NCI-H2227 treated with DMSO at 0.1 percent for 48 hours (cell line): Measurements from ENCODE around the gene EFNA5.
"Not testable (repeated sequence)": the region's sequence is repeated elsewhere in the genome, so short reads cannot be mapped to it uniquely, and the experiment has no call there.

Experiments used
- DNase-seq: peaks from one replicate; lab custom pipeline; 2025; lab: John Stamatoyannopoulos, UW

Gene EFNA5

DNA sequence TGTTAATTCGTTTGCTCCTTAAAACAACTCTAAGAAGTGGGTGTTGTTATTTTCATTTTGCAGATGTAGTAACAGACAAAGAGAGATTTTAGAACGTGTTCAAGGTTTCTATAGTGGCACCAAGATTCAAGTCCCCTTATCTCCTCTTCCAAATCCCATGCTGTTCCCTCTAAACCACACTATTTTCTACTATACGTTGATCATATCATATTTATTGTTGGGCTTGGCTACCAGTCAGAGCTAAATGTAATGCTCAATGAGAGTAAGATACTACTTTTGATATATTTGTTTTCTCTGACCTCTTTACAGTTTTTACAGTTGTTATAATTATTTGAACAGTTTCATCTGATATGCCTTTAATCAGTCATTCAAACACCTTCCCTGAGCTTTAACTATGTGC is 212.9 kb downstream of the EFNA5 start:
- no peak for DNase-seq

DNA sequence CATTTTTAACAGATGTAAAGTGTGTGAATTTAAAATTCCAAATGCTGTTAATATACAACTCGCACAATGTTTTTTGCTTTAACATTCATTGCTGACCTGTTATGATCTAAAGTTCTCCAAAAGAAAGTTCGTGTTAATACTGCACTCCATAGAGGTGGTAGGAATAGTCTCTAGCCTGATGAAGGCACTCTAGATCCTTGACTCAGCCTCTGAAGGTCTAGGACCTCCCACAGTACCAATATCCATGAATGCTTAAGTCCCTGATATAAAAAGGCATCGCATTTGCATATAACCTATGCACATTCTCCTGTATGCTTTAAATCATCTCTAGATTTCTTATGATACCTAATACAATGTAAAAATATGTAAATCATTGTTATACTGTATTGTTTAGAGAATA is 213.6 kb downstream of the EFNA5 start:
- no peak for DNase-seq

DNA sequence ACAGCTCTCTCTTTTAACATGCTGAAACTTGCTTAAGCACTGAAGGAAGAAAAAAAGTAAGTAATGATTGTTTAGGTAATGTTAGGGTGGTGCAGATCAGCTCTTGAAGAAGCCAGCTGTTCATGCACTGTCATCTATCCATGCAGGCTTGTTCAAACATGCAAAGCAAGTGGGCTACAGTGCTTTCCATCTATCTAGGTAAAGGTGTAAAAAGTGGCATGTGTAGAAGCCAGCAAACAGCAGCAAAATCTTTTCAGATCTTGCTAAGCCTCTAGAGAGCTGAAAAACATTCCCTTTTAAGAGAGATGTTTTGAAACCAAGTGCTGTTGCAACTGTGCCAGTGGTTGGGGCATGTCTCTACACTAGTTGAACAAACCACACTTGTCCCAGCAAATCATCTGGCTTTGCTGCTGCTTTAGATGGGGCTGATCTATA is 214.4 kb downstream of the EFNA5 start:
- no peak for DNase-seq

DNA sequence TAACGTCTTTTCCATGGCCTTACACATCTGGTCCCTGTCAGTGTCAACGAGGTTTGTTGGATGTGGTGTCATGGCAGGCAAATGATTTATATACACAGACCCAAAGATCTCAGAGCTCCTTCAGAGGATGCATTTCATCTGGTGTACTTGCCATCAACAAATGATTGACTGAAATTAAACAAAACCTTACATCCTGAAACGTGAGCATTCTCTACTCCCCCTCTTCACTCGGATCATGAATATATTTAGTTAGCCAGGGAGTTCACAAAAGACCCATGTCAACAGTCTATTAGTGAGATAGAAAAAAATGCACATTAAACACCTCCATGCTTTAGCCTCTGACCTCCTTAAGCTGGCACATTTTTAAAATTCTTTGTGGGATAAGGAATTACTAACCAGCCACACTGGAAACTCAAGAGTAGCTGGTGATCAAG is 215.6 kb downstream of the EFNA5 start:
- peak; percentile 2 for DNase-seq

DNA sequence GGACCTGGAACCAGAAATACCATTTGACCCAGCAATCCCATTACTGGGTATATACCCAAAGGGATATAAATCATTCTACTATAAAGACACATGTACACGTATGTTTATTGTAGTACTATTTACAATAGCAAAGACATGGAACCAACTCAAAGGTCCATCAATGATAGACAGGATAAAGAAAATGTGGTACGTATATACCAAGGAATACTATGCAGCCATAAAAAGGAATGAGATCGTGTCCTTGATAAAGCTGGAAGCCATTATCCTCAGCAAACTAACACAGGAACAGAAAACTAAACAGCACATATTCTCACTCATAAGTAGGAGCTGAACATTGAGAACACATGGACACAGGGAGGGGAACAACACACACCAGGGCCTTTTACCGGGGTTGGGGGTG is 218.9 kb downstream of the EFNA5 start:
- not testable (repeated sequence) for DNase-seq

DNA sequence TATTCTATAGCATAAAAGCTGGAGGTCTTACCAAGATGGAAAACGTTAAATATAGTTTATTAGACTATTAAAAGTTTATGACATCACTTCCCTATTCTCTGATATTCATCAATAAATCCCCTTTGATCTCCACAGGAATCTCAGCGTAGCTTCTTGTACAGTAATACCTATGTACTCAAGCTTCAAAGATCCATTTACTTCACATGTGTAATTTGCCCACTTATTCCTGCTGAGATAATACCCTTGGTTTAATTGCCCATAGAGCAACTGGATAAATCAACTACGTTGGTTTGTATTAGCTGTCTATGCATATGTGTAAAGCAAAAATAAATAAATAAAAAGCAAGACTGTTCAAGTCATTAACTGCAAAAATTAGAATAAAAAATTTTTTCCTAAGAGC is 219.7 kb downstream of the EFNA5 start:
- peak; percentile 60 for DNase-seq

DNA sequence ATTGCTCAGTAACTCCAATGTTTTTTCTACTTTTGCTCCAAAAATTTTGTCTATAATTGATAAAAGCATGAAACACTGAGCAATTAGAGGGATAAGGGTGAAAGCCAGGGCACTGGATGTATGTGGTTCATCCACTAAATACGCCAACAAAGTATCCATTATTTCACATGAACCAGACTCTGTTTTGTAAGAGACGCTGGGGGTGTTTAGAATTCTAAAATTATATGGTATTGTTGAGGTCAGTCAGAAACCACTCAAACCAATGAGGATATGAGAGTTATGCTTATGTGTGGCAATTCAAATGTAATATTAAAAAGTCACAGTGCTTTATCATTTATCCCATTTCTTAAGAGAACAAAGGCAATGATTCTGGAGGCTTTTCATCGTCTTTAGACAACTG is 220.2 kb downstream of the EFNA5 start:
- peak; percentile 56 for DNase-seq

DNA sequence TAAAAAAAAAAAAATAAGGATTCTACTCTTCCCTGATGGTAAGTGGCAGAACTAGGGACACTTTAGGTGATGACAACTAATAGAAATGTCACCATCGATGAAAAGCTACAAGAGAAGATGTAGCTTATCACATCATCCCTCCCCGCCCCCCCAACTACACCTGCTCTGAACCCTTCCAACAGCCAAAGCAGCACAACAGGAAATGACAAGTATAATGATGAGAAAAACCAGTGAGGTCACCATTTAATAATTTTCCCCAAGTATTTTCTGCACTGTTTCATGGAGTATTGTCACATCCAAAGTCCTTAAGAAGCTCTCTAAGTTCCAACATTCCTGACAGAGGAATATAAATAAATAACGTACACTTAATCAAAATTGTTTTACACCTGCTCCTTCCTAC is 221.4 kb downstream of the EFNA5 start:
- DNase-seq, result no peak

DNA sequence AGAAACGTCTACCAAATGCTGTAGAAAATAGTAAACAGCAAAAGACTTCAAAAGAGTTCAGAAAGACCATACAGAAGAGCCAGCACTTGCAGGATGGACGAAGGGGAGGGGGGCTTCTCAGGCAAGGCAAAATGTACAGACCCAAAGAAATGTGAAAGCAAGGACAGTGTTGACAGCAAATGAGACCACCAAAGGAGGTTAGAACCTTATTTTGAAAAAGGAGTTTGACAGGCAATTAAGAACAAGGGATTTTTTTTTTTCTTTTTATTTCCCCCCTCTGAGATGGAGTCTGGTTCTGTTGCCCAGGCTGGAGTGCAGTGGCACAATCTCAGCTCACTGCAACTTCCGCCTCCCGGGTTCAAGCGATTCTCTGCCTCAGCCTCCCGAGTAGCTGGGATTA is 223.2 kb downstream of the EFNA5 start:
- DNase-seq, result no peak

DNA sequence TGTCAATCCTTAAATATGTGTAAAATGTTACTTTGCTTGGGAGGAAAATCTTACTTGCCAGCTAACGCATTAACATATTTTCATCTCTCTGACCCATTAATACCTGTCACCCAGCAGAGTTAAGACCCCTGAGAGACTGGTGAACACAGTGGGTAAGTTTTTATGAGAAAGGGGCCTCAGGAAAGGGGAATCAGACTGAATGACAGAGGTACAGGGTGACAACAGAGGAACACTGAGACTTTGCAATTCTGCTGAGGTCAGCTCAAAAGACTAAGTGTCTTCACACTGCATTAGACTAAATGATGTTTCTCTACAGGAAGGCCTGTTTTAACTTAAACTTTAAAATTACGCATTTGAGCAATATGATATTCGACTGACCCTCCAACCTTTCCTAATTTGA is 223.8 kb downstream of the EFNA5 start:
- no peak for DNase-seq

DNA sequence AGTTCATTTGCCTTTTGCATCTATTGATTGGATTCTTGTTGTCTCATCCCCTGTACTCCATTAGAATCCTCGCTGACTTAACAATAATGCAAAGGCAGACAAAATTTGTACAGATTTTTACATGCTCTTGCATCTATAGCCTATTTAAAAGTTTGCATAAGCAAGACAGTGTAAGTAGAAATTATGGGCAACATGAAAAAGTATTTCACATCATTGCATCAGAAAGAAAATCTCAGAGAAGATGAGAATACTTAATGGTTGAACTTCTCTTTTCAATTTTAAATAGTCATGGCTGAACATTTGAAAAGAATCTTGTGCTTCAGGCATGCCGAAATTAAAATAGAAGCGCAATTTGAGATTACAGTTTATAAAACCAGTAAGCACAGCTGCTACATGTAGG is 226.4 kb downstream of the EFNA5 start:
- DNase-seq, result no peak

DNA sequence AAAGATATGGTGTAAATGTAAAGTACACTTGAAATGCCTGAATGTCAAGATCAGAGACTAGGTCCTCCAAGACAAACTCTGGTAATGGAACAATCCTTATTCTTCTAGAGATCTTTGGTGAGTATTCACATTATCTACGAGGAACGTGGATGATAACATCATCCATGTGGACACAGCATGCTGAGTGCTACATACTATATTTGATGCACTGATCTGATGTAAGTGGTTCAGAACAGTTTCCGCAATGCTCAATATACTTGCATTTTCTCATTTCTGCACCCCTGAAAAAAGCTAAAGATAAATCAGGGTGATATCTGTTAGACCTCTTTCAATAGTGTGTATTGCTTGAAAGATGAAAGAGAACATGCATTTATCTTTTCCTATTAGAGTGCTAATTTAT is 226.8 kb downstream of the EFNA5 start:
- no peak for DNase-seq

DNA sequence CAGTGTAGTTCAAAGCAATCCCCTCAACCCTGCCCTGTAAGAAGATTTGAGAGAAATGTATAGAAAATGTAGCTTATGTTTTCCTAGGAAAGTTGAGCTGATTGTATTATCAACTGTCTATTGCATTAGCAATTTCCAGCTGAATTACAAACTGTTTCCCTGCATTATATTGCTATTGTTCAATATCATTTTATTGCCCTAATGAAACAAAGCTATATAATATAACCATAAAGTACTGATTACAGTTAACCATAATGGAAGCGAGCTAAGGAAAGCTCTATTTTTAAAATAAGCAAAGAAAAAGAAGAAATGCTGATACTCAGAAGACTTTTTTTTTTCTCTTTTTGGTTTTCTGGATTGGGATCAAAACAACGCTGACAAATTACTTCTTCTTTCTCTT is 228.3 kb downstream of the EFNA5 start:
- DNase-seq, result no peak

DNA sequence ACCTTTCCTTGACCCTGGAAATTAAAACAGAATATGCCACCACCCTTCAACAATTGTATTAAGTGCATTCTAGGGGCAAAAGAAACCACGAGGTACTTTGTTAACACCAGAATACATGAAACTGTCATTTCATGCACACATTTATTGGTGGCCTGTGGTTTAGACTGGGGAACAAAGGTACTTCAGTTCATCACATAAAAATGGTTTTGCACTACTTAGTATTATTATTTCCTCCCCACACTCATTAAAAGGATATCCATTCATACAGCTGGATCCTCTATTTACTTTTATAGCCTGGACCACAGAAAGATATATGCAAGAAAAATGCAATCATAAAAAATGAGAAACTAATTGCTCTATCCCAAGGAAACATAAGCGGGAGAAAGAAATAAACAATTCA is 230.9 kb downstream of the EFNA5 start:
- no peak for DNase-seq

DNA sequence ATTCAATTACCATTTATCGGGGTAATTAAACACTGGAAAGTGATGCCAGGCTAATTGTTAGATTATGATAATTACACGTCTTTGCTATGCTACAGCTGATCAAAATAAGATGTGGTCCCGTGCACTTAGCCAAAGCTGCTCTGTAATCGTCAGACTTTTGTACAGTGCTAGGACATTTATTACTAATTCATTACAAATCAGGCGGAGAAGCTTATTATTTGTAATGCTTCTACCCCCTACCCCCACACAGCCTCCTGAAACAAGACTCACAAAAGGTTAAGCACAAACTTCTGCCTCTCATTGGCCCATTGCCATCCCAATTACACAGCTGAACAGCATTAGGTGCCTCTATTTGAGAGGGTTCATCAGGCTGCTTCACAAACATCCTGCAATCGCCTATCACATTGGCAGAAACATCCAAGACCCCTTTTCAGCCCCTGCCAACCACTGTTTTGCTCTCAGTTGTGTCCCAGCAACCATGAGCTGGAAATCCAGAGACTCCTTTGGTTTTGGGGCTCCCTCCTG is 232.7 kb downstream of the EFNA5 start:
- no peak for DNase-seq

DNA sequence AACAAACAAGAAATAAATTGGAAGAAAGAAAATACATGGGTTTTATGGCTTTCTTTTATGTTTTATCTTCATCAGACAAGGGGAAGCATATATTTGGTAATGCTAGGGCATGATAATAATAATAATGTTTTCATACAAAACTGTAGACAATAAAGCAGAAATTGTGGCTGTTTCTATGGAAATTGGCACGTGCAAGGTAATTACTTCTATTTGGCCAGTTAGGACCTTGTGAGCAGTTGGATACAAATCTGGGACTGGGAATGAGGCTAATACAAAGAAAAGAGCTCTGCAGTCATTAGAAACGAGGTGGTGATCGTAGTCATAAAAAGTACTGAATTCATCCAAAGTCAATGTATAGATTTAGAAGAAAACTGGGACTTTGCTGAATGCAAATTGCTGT is 233.6 kb downstream of the EFNA5 start:
- no peak for DNase-seq

DNA sequence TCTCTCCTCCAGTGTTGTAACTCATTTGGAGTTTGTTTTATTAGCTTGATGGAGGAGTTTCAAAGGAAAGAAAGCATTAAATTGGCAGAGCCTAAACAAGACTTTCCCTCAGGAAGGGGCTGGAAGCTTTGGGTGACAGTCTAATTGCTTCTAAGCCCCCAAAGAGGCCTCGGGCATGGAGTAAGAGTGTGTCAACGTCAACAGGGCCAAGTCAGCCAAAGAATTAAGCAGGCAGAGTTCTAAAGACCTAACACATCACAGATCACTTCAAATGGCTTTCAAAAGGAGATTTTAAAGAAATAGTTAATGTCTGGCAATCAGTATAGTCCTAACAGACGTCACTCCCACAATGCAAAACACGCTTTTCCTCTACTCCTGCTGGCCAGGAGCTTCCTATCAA is 234.5 kb downstream of the EFNA5 start:
- no peak for DNase-seq

DNA sequence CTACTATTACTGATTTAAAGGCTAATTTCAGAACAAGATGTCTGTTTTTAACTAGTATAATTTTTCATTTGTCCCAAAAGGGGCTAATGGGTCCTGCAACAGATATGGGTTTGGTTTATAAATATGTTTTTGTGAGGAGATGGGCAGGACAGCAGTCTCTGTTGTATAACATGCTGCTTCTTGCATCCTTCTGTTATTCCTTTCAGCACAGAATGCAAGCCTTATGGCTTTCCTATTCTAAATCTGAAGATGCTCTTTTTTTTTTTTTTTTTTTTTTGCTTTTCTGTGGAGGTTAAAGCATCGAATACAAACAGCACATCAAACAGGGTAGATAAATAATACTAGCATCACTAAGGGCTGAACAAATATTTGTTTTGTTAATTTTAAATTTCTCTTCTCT is 235.7 kb downstream of the EFNA5 start:
- DNase-seq, result no peak

DNA sequence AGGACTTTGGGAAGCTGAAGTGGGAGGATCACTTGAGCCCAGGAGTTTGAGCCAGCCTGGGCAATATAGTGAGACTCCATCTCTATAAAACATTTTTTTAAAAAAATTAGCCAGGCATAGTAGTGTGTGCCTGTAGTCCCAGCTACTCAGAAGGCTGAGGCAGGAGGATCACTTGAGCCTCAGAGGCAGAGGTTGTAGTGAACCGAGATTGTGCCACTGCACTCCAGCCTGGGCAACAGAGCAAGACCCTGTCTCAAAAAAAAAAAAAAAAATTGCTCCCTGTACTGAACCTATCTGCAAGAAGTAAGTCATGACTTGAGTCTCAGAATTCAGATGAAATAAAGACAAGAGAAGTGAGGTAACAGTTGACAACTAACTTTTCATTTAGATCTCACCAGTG is 237.1 kb downstream of the EFNA5 start:
- not testable (repeated sequence) for DNase-seq

DNA sequence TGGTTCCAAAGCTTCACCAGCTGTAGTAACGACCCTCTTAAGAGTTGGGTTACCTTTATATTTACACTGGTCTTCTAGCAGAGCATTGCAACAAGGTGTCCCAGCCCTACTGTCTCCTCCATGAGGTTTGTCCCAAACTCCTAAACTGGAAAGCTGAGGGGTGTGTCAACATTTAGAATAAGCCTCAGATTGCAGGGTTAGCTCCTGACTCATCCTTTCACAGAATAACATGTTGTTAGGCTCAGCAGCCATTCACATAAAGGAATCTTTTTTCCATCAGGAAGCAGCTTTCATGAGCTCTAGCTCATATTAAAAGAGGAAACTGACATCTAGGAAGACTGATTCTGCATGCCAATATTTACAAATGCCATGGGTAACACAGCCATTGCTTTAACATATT is 238.7 kb downstream of the EFNA5 start:
- no peak for DNase-seq

DNA sequence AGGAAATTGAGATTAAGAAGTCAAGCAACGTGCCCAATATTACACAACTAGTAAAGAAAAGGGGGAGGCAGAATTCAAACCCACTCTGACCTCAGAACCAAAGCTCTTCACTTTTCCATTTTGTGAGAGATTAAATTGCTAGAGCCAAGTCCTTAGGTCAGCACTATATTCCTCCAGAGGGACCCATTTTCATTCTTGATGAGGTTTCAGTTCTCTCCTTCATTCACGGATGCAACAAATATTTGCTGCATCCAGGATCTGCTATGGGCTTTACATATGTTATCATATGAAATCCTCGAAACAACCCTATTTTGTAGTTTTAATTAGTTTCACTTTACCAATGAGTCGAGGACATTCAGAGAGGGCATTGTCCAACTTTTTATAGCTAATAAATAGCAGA is 239.2 kb downstream of the EFNA5 start:
- DNase-seq, result no peak

DNA sequence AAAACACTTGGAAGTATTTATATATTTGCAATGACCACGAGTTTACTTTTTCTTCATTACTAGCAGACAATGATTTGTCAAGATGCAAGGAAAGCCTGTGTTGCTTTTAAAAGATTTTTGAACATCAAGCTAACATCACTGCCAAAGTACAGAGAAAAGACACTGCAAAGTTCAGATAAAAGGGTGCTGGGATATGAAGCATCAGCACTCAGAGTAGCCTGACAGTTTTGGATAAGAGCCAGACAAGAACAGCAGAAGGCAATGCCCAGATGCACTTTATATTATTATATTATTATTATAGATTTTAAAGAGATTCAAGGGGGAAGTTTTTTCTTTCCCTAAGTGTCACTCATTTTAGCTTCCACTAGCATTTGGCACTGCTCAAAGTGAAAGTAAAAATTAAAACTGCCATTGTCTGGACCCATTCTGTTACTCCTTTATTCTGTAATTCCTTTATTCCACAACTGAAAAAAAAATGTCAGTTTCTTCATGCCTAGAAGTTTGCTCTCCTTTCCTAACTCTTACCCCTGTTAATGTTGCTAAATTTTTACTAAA is 240.6 kb downstream of the EFNA5 start:
- DNase-seq, result peak; percentile 18

DNA sequence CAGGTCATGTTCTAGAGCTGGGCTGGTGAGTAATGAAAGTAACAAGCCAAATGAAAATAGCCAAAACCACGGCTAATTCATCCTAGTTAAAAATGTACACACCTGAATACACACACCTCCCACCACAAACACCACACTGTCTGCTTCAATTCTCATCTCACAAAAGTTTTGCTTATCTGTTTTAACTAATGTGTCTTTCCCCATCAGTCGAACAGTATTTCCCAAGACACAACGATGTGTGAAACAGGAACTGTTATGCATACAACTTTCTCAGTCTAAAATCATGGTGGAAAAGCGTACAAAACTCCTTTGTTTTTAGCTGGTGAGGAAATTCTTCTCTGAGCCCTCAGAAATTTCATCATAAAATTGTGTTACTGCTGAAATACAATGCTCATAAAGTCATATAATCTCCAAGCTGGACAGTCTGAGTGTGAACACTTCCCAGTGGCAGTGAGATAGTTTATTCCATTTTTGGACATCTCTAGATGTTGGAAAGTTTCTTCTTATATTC is 242.4 kb downstream of the EFNA5 start:
- DNase-seq, result no peak

DNA sequence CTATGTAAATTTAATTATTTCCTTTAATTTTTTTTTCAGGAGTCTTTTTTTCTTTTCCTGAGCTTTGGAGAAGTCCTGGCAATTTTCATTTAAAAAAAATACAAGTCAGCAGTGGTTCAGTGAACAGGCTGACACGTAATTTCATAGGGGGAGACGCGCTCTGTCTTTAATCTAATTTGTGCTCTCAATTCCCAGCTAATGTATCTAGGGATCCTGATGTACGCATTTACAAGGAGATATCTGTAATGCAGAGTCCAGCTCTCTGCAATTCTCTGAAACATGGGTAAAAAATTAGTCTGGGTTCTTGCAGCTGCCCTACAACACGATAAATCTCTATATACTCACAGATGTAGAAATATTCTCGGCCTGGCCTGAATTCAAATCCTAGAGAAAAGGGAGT is 243.9 kb downstream of the EFNA5 start:
- DNase-seq, result no peak
